Dedifferentiated amniotic fluid mesenchymal stem cell (primary cell): Measurements from ENCODE around the gene DCBLD1.

Source experiments
- DNase-seq: peaks from one replicate; pipeline ENCODE4 v3.0.0-alpha.2; 2016; ENCODE audit errors: extremely low spot score

Gene DCBLD1

DNA sequence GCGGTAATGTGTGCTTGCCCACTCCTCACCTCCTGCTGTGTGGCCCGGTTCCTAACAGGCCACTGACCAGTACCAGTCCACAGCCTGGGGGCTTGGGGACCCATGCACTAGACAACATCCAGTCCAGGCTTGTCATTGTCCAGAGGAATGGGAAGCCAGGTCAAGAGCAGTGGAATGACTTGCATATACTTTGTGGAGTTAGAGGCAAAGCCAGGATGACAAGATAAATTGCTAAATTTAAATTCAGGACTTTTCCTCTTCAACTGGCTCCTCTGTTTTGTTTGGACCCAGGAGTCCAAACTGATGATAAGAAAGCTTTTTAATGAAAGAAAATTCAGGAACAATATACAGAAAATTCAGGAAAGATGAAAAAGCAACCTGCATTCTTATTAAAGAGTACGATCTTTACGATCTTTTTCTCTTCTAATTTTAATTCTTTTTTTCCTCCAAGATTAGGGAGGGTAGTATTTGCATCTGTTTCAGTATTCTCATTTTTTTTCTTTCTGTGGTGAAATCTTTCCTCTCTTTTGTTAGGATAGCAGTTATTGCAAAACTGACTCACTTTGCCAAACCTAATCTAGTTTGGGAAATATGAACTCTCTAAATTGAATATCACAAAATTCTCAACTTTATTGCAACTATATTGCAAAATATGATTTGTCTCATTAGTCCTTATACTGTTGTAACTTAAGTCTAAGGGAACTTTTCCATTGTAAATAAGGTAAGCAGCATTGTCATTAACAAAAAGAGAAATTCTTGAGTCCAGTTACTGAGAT, 48.2 kb downstream of the DCBLD1 start:
- peak; percentile 55 for DNase-seq

GRCh38 chr6:117531346-117531745, 48.9 kb downstream of the DCBLD1 start:
- DNase-seq, result no peak

GRCh38 chr6:117531809-117532725, 49.6 kb downstream of the DCBLD1 start:
- DNase-seq, result no peak

- no peak for DNase-seq
Observed at GRCh38 chr6:117533775-117534174, 51.3 kb downstream of the DCBLD1 start.

DNA sequence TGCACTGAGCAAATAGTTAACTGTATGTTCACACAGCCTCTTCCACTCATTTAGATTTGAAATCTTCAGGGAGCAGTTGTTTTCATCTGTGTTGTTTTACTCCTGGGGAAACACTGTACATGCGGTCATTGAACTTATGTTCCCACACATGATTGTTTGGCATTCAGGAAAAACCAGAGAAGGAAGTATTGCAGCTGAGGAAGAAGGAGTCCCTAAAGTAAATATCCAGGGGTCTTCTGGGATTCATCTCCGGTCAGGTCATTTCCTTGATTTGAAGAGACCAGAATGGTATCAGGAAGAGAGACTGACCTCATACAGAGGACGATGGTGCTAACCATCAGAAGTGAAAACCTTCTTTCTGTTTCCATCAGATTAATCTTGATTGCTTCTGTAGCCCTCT, 52.5 kb downstream of the DCBLD1 start:
- no peak for DNase-seq

DNA sequence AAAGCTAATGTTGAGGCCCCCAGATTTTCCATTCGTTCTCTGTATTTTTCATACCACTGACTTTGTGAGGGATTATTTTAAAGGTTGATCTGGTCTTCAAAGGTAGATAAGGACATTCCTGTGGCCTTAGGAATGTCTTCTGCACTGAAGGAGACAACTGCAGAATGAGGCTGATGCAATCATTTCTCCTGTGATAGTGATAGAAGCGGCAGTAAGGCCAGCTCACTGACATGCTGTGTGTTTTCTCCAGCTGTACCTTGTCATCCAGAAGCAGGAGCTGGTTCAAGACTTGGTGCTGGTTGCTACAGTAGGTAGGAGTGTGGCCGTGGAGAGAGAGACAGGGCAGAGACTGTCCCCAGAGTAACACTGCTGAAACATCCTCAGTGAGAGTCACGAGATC, 53.8 kb downstream of the DCBLD1 start:
- peak; percentile 33 for DNase-seq

GRCh38 chr6:117538615-117539014, 56.1 kb downstream of the DCBLD1 start:
- no peak for DNase-seq

DNA sequence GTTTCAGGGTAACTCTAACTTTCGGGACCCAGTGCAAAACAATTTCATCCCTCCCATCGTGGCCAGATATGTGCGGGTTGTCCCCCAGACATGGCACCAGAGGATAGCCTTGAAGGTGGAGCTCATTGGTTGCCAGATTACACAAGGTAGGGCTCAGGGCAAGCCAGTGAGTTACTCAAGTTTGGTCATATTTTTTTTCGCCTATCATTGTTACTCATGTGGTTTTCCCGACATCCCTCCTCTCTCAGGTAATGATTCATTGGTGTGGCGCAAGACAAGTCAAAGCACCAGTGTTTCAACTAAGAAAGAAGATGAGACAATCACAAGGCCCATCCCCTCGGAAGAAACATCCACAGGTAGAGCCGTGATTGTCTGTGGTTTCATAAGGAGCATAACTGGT, 58.2 kb downstream of the DCBLD1 start:
- DNase-seq, result no peak

DNA sequence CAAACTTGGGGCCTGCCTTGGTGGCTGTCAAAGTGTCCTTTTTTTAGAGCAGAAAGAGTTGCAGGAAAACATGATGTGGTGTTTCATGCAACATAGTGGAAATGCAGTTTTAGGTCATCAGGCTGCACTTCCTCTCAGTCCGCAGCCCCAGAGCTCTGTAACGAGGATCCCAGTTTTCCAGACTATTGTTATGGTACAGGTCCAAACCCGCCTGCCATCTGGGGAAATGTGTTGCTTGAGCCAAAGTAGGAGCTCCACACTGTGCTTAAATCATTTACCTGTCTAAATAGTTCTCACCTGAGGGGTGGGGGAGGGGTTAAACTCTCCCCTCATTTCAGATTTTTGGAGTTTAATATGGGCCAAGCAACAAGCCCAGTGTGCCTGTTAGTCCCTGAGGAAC, 60.0 kb downstream of the DCBLD1 start:
- no peak for DNase-seq

DNA sequence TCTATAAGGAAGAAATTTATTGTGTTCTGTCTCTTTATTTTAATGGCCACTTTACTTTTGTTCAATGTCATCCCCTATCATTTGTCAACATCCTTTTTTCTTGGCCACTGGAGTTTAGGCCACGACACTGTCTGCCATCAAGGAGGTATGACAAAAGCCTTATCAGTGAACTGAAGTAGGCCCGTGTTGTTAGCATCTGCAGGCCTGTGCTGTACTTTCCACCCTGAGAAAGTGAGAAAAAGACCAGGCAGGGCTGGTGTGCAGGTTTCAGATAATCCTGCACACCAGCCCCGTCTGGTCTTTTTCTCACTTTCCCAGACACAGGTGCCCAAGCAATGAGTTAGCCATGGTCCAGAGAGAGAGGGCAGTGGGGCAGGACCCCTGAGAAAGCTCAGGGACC, 62.2 kb downstream of the DCBLD1 start:
- DNase-seq, result no peak

GRCh38 chr6:117545161-117545595, 62.7 kb downstream of the DCBLD1 start:
- no peak for DNase-seq

DNA sequence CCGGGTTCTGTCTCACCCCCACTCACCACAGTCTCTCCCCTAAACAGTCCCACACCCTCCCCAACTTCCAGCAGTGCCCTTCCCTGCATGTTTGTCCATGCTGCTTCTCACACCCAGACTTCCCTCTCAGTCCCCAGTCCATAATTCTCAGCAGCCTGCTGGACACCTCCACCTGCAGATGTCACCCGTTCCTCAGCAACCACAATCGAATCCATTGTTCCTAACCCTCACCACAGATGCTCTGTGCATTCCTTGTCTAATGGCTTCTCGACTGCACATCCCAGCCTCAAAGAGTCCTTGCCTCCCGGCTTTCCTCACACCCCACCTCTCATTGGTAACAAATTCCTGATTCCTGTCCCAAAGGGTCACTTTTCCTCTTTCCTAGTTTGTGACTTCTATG, 64.2 kb downstream of the DCBLD1 start:
- no peak for DNase-seq

- DNase-seq, result no peak
Observed at GRCh38 chr6:117547688-117548621, 65.5 kb downstream of the DCBLD1 start.

DNA sequence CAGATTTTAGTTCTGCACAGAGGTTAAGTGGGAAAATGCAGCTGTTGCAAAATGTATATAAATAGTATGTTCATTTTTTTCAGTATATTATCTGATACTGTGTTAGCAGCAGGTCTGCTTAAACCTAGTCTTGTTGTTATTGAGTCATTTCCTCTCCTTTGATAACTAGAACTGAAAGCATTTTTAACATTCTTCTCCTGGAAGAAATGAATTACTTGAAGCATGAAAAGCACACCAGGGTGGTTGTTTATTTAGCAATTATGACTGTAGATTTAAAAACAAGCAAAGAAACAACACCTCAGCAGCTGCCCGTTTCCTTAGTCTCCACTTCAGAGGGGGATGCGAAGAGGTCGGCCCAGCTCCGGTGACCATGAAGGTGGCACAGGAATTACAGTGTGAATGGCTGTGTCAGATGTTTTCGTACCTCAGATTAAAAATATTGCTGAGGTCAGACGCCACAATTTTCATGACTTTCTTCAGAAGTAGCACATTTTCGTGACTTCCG, 66.4 kb downstream of the DCBLD1 start:
- peak; percentile 41 for DNase-seq

GRCh38 chr6:117549611-117550010, 67.1 kb downstream of the DCBLD1 start:
- DNase-seq, result no peak

DNA sequence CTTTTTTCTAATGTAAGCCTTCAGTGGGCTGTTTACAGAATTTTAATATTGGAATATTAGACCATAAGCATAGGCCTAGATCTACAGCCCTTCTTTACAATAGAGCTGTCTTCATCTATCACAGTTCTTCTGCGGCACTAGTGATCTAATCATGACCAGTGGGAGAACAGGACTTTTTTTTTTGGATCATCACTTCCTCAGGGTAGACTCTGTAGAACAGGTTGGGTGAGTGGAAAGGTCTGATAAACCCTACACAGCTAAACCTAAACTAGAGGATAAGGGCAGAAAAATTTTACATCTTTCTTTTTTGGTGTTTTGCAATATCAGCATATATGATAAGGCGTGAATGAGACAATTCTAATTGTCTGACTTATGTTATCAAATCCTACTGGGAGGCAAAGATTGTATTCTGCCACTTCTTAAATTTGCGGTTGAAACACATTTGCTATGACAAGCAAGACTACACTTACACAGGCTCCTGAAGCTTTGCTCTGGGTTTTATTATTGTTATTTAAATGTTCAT, 67.7 kb downstream of the DCBLD1 start:
- DNase-seq, result no peak

DNA sequence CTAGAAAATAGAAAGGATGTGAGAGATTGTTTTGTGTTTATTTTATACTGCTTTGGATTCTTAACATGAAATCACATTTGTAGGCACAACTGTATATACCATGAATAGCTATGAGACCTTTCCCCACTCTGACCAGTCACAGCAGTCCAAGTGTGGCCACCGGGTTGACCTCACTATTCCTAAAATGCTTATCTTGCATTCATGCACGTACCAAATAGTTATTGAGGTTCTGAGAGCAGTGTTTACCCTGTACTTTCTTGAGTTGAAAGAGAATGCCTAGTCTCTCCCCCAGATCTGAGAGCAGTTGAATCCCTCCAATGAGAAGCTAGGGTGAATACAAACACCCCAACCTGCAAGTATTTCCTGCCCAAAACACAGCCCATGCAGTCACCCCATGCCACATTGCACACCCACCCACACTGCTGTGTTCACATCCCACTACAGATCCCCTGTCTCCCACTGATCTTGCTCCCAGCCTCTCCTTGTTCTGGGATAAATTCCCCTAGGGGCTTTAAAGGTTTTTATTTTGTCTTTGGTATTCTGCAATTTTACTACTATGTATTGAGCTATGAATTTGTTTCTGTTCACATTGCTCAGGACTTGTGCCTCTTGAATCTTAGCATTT, 68.3 kb downstream of the DCBLD1 start:
- DNase-seq, result no peak

GRCh38 chr6:117552618-117553017, 70.1 kb downstream of the DCBLD1 start:
- DNase-seq, result no peak

DNA sequence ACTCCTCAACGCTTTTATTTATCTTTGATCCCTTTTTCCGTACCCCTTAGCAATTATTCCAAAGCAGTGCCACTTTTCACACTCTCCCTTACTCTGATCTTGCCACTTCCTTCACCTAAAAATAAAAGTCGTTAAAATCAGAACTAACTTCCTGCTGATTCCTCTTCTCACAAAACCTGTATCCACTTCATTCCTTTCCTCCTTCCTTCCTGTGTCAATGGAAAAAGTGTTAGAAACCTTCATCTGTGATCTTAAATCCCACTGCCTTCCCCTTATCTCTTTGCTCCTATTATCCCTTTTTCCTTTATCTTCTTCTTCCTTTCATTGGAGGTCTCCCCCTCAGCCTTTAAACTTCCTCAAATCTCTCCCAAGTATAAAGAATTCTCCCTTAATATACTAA, 70.7 kb downstream of the DCBLD1 start:
- DNase-seq, result no peak

DNA sequence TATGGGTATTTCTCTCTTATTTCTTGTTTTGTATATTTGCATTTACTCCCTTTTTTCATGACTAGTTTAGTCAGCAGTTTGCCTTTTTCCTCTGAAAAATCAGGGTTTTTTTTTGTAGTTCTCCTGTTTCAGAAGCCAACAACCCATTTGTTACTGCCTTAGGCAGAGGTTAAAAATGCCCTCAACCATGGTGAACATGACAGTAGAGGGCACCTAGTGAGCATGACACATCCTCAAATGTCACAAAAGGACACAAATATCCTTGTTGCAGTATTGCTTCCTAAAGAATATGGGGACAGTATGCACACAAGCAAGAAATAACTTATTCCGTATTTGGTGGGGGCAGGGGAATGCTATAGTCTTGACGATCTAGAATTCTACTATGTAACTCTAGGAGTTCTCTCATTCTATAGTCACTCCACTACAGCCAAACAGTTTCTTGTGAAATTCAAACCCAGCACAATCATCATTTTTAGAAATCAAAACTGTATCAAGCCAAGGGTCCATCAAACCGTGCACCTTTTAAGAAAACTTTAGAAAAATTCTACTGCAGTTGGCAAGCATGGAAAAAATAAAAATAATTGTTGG, 72.9 kb downstream of the DCBLD1 start:
- DNase-seq, result no peak
